ENCODE results near the gene PDCD2. TPM values are rescaled to one million over a fixed set of nuclear protein-coding genes. Genes with fewer than 3 reads are reported as not detected.

PDCD2 gene
- total RNA-seq: 41.9 and 65.0 TPM in 2 replicates

GRCh38 chr6:170584181-170584953, at the start of gene PDCD2:
PDCD2 (minus strand) TSS chr6:170584637; CDS start chr6:170584581, 56 bp downstream.

GRCh38 chr6:170554013-170554795, 30.2 kb downstream of the PDCD2 start, which contains the start of gene TBP:
TBP (plus strand) TSS chr6:170554369; CDS start chr6:170557030, 2,661 bp downstream.

GRCh38 chr6:170552765-170553533, 31.5 kb downstream of the PDCD2 start, which contains the start of gene PSMB1:
PSMB1 (minus strand) TSS chr6:170553307; CDS start chr6:170553242, 65 bp downstream.

Other genes with a start within 250 kb of the PDCD2 start
- 249 and 345 TPM in 2 replicates for gene PSMB1, start 31.3 kb downstream of the PDCD2 start, total RNA-seq
- 6.9 and 8.6 TPM in 2 replicates for gene TBP, start 30.3 kb downstream of the PDCD2 start, total RNA-seq